ENCODE measurements around the gene COL6A1.

COL6A1 gene

DNA sequence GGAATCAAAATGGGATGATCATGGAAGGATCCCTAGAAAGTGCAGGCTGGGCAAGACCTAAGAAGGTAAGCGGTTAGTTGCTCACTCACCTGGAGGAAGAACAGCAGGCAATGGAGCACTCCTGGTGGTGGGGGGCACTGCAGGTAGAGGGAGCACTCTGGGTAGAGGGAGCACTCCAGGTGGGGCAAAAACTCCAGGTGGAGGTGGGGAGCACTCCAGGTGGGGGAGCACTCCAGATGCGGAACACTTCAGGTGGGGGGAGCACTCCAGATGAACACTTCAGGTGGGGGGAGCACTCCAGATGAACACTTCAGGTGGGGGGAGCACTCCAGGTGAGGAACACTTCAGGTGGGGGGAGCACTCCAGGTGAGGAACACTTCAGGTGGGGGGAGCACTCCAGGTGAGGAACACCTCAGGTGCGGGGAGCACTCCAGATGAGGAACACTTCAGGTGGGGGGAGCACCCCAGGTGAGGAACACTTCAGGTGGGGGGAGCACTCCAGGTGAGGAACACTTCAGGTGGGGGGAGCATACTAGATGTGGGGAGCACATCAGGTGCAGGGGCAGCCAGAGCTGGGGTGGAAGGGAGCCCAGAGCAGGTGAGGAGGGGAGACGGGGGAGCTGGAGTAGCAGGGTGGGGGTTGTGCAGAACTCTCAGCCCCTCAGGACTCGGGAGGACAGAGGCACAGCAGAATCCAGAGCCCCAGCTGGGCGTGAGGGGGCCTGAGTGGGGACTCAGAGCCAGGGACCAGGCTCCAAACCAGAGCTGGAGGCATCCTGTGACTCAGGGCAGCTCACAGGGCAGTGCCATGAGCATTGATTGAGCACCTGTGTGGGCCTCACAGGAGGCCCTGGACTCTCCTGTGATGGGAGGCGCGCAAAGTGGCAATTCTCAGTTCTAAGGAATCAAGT is 37.7 kb upstream of the COL6A1 start:
- H3K27me3 ChIP-seq, result no peaks in the 10 kb centered on the region
- H3K4me1 ChIP-seq, result peaks cover 0 to 5% (median 2%) of the 10 kb centered on the region in 4 donors
- DNase-seq, result no peak
- H3K36me3 ChIP-seq, result no peaks in the 10 kb centered on the region
- TF ChIP-seq, protein P1, sequence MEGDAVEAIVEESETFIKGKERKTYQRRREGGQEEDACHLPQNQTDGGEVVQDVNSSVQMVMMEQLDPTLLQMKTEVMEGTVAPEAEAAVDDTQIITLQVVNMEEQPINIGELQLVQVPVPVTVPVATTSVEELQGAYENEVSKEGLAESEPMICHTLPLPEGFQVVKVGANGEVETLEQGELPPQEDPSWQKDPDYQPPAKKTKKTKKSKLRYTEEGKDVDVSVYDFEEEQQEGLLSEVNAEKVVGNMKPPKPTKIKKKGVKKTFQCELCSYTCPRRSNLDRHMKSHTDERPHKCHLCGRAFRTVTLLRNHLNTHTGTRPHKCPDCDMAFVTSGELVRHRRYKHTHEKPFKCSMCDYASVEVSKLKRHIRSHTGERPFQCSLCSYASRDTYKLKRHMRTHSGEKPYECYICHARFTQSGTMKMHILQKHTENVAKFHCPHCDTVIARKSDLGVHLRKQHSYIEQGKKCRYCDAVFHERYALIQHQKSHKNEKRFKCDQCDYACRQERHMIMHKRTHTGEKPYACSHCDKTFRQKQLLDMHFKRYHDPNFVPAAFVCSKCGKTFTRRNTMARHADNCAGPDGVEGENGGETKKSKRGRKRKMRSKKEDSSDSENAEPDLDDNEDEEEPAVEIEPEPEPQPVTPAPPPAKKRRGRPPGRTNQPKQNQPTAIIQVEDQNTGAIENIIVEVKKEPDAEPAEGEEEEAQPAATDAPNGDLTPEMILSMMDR (IDR thresholded peaks at IDR 0.05), result no peak
- no peak overlapping the region for H3K27ac ChIP-seq
- intact Hi-C loops (cut with DNase I; ENCODE audit: low total_unique reads), result no loop called here
- no peak overlapping the region for H3K4me3 ChIP-seq
- H3K9me3 ChIP-seq, result no peaks in the 10 kb centered on the region

DNA sequence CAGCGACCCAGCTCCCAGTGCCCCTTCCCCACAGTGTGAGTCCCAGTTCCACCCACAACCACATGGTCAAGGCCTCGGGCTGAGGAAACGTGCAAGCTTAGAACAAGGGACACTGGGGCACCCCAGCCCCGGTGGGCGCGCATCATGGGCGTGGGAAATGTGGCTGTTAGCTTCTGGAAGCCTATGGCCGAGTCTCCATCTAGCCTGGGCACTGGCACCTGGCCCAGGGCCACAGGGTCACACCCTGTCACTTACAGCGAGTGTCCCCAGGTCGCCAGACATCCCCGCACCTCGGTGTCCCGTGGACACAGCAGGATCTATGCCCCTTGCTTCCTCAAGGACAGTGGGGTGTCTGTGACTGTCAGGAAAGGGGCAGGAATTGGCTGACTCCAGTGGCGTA is 37.0 kb upstream of the COL6A1 start:
- H3K27ac ChIP-seq, result no peak overlapping the region
- no peaks in the 10 kb centered on the region for H3K27me3 ChIP-seq
- no peaks in the 10 kb centered on the region for H3K36me3 ChIP-seq
- intact Hi-C loops (cut with DNase I; ENCODE audit: low total_unique reads), result no loop called here
- H3K4me3 ChIP-seq, result no peak overlapping the region
- DNase-seq, result no peak
- TF ChIP-seq, protein P1 (IDR thresholded peaks at IDR 0.05), result no peak
- H3K9me3 ChIP-seq, result no peaks in the 10 kb centered on the region
- H3K4me1 ChIP-seq, result peaks cover 0 to 12% (median 5%) of the 10 kb centered on the region in 4 donors

DNA sequence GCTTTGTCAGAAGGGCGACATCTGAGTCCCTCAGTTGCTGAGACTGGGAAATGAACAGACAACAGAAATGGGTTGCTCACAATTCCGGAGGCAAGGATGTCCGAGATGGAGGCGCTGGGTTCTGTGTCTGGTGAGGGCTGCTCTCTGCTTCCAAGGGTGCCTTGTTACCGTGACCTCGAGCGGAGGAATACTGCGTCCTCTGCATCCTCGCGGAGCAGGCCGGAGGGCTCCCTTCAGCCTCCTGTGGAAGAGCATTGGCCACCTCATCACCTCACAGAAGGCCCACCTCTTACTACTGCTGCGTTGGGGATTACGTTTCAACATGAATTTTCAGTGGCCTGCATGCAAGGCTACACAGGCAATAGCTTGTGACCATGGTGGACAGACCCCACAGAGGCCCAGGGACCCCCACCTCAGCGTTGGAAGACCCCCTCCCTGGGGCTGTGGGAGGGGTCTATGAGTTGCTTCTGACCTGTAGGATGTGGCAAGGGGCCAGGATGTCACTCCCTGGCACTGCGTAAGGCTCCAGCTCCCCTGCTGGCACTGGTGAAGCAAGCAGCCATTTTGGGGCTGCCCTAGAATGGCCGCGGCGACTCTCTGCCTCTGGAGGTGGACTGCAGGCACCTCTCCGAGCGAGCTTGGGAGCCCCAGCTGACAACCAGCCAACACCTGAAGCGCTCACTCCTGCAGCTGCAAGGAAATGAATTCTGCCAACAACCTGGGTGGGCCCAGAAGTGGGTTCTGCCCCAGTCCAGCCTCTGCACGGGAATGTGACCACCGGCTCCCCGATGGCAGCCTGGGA is 36.3 kb upstream of the COL6A1 start:
- DNase-seq, result no peak
- no peak overlapping the region for H3K27ac ChIP-seq

DNA sequence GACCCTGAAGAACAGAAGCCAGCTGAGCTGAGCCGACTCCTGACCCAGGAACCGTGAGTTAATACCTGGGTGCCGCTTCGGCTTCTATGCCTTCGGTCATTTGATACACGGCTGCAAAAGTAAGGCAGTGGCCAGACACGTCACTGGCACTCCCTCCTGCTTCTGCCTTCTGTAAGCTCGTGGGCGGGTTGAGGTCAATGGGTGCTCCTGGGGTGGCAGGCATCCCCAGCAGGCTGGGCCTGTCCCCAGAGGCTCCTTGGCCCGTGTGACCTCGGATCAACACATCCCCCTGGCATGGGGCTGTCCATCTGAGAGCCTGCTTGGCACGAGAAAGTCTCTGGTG is 35.7 kb upstream of the COL6A1 start:
- DNase-seq, result no peak
- H3K4me3 ChIP-seq, result no peak overlapping the region
- no peaks in the 10 kb centered on the region for H3K9me3 ChIP-seq
- peaks cover 0 to 25% (median 17%) of the 10 kb centered on the region in 4 donors for H3K4me1 ChIP-seq
- H3K27ac ChIP-seq, result no peak overlapping the region
- TF ChIP-seq, protein P1 (IDR thresholded peaks at IDR 0.05), result no peak
- no peaks in the 10 kb centered on the region for H3K36me3 ChIP-seq
- H3K27me3 ChIP-seq, result no peaks in the 10 kb centered on the region
- intact Hi-C loops (cut with DNase I; ENCODE audit: low total_unique reads), result no loop called here

More for the DNA sequence above, 36.3 kb upstream of the COL6A1 start:
- Histone ChIP-seq H3K36me3 (no peaks in the 10 kb centered on the region), H3K4me3 (no peak overlapping the region), H3K27me3 (no peaks in the 10 kb centered on the region), H3K4me1 (peaks cover 0 to 19% (median 12%) of the 10 kb centered on the region in 4 donors), H3K9me3 (no peaks in the 10 kb centered on the region)
- TF ChIP-seq, protein P1 (IDR thresholded peaks at IDR 0.05), result no peak
- intact Hi-C loops (cut with DNase I; ENCODE audit: low total_unique reads), result no loop called here

DNA sequence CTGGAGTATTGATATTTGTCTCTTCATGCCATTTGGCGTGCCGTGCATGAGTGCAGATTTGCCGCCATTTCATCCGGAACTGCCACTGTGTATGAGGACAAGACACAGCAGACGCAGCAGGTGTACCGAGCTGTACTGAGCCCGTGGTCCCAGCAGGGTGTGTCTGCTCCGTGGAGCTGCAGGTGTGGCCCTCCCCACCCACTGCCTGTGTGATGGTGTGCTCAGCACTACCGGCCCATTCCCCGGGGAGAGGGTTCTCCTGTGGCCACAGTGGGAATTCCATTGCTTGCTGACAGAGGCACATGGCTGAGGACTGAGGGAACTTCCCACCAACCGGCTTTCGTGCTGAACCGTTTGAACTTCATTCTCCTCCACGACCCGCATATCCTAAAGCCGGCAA is 34.3 kb upstream of the COL6A1 start:
- Histone ChIP-seq H3K4me1 (peaks cover 0 to 34% (median 24%) of the 10 kb centered on the region in 4 donors), H3K4me3 (no peak overlapping the region), H3K36me3 (no peaks in the 10 kb centered on the region), H3K9me3 (no peaks in the 10 kb centered on the region), H3K27ac (no peak overlapping the region), H3K27me3 (no peaks in the 10 kb centered on the region)
- TF ChIP-seq, protein P1 (IDR thresholded peaks at IDR 0.05), result no peak
- intact Hi-C loops (cut with DNase I; ENCODE audit: low total_unique reads), result no loop called here
- no peak for DNase-seq

Data from tibial artery (tissue), 4 donors.